WTC11 (cell line): ENCODE results near the gene NAALADL1. TPM values are rescaled to one million over a fixed set of nuclear protein-coding genes. Genes with fewer than 3 reads are reported as not detected.
A peak's percentile ranks its signal among the peaks of the same experiment; 100 is the strongest.

Source experiments
- ATAC-seq: fragments of 200-7000 bp; cut with Tn5 transposase; 2 replicates; pipeline ENCODE4 v1.10.0; 2021; ENCODE audit warnings: mild to moderate bottlenecking, moderate library complexity
- CTCF ChIA-PET: fragments of 300-600 bp; sonication (Branson Sonifier 250); formaldehyde crosslinking; loops from one replicate; lab custom pipeline; 2021; ENCODE audit warnings: antibody characterized with exemption; lab: Charles Lee
- POLR2A ChIA-PET: fragments of 350-600 bp; sonication (Branson Sonifier 250); formaldehyde crosslinking; loops from one replicate; lab custom pipeline; 2021; ENCODE audit warnings: antibody characterized with exemption; lab: Charles Lee
- DNase-seq: peaks from one replicate; pipeline ENCODE4 v3.0.0; 2021; ENCODE audit warnings: low spot score
- H3K27ac Mint-ChIP-seq: 2 replicates; pipeline ENCODE4 v1.8.0; 2021; ENCODE audit warnings: mixed read lengths
- H3K27me3 Mint-ChIP-seq: 2 replicates; pipeline ENCODE4 v1.8.0; 2021; ENCODE audit warnings: low read depth, mild to moderate bottlenecking, moderate library complexity, mixed read lengths
- H3K36me3 Mint-ChIP-seq: 2 replicates; pipeline ENCODE4 v1.8.0; 2021; ENCODE audit warnings: mixed read lengths
- H3K4me1 Mint-ChIP-seq: 2 replicates; pipeline ENCODE4 v1.8.0; 2022; ENCODE audit warnings: mixed read lengths
- H3K4me3 Mint-ChIP-seq: 2 replicates; pipeline ENCODE4 v1.8.0; 2021; ENCODE audit warnings: mild to moderate bottlenecking, moderate library complexity, mixed read lengths
- H3K9me3 Mint-ChIP-seq: 2 replicates; pipeline ENCODE4 v1.8.0; 2021; ENCODE audit warnings: mixed read lengths
- ATF2 ChIP-seq: sonication (generic); formaldehyde crosslinking; IDR thresholded peaks from 2 replicates; pipeline ENCODE4 v1.8.1; 2022; ENCODE audit warnings: low read depth, missing genetic modification reagents, borderline replicate concordance
- CBFB ChIP-seq: sonication (generic); formaldehyde crosslinking; IDR thresholded peaks from 2 replicates; pipeline ENCODE4 v1.8.1; 2022; ENCODE audit warnings: mild to moderate bottlenecking, low read depth, missing genetic modification reagents
- CREB1 ChIP-seq: sonication (generic); formaldehyde crosslinking; IDR thresholded peaks from 2 replicates; pipeline ENCODE4 v1.8.0; 2023; ENCODE audit warnings: mild to moderate bottlenecking, missing genetic modification reagents
- ELF4 ChIP-seq: sonication (generic); formaldehyde crosslinking; IDR thresholded peaks from 2 replicates; pipeline ENCODE4 v1.8.1; 2022; ENCODE audit warnings: low read depth, mild to moderate bottlenecking, moderate library complexity, missing genetic modification reagents
- FOXK1 ChIP-seq: sonication (generic); formaldehyde crosslinking; IDR thresholded peaks from 2 replicates; pipeline ENCODE4 v1.8.0; 2022; ENCODE audit warnings: mild to moderate bottlenecking, moderate library complexity, missing genetic modification reagents
- HMGA2 ChIP-seq: fragments of 250-450 bp; sonication (Bioruptor Pico); IDR thresholded peaks from 2 replicates; pipeline ENCODE4 v1.4.0; 2021; ENCODE audit warnings: mild to moderate bottlenecking, moderate library complexity
- JAZF1 ChIP-seq: fragments of 250-450 bp; sonication (Bioruptor Pico); IDR thresholded peaks from 2 replicates; pipeline ENCODE4 v1.9.0; 2021; ENCODE audit warnings: moderate library complexity, mild to moderate bottlenecking, inconsistent platforms
- JUN ChIP-seq: sonication (generic); formaldehyde crosslinking; IDR thresholded peaks from 2 replicates; pipeline ENCODE4 v1.8.0; 2023; ENCODE audit warnings: mild to moderate bottlenecking, missing genetic modification reagents
- NR3C1 ChIP-seq: sonication (generic); formaldehyde crosslinking; conservative IDR thresholded peaks from 2 replicates; pipeline ENCODE4 v1.8.1; 2023; ENCODE audit warnings: low read depth, mild to moderate bottlenecking, missing genetic modification reagents
- RORB ChIP-seq: fragments of 250-450 bp; sonication (Bioruptor Pico); IDR thresholded peaks from 2 replicates; pipeline ENCODE4 v1.9.0; 2021; ENCODE audit warnings: mild to moderate bottlenecking
- SMAD4 ChIP-seq: sonication (generic); formaldehyde crosslinking; IDR thresholded peaks from 2 replicates; pipeline ENCODE4 v1.8.0; 2022; ENCODE audit warnings: mild to moderate bottlenecking, missing genetic modification reagents
- TEAD1 ChIP-seq: sonication (generic); formaldehyde crosslinking; IDR thresholded peaks from 2 replicates; pipeline ENCODE4 v1.8.0; 2022; ENCODE audit warnings: mild to moderate bottlenecking, missing genetic modification reagents
- USF2 ChIP-seq: sonication (generic); formaldehyde crosslinking; IDR thresholded peaks from 2 replicates; pipeline ENCODE4 v1.8.1; 2023; ENCODE audit warnings: mild to moderate bottlenecking, missing genetic modification reagents, moderate library complexity
- ZNF121 ChIP-seq: sonication (generic); formaldehyde crosslinking; IDR thresholded peaks from 2 replicates; pipeline ENCODE4 v1.8.0; 2023; ENCODE audit warnings: missing genetic modification reagents
- ZNF219 ChIP-seq: sonication (generic); formaldehyde crosslinking; IDR thresholded peaks from 2 replicates; pipeline ENCODE4 v1.8.0; 2023; ENCODE audit warnings: missing genetic modification reagents, mild to moderate bottlenecking, borderline replicate concordance
- ZNF232 ChIP-seq: sonication (generic); formaldehyde crosslinking; IDR thresholded peaks from 2 replicates; pipeline ENCODE4 v1.8.0; 2022; ENCODE audit warnings: mild to moderate bottlenecking, missing genetic modification reagents
- ZNF263 ChIP-seq: sonication (generic); formaldehyde crosslinking; IDR thresholded peaks from 2 replicates; pipeline ENCODE4 v1.8.1; 2022; ENCODE audit warnings: low read depth, mild to moderate bottlenecking, moderate library complexity, missing genetic modification reagents
- ZNF396 ChIP-seq: fragments of 250-450 bp; sonication (Bioruptor Pico); IDR thresholded peaks from 2 replicates; pipeline ENCODE4 v1.8.0; 2021; ENCODE audit warnings: mild to moderate bottlenecking, moderate library complexity, borderline replicate concordance
- ZNF671 ChIP-seq: fragments of 250-450 bp; sonication (Bioruptor Pico); IDR thresholded peaks from 2 replicates; pipeline ENCODE4 v1.8.0; 2021; ENCODE audit warnings: mild to moderate bottlenecking
- total RNA-seq: library from RNA; stranded (reverse); gene quantifications from 3 replicates; pipeline ENCODE4 v1.2.3, GENCODE V29; 2021
- TF ChIP-seq, protein P1 (sequence below): sonication (generic); formaldehyde crosslinking; IDR thresholded peaks from 2 replicates; pipeline ENCODE4 v1.8.0; 2022; ENCODE audit warnings: mild to moderate bottlenecking, missing genetic modification reagents
- TF ChIP-seq, protein P2 (sequence below): sonication (generic); formaldehyde crosslinking; IDR thresholded peaks from 2 replicates; pipeline ENCODE4 v1.8.0; 2023; ENCODE audit warnings: mild to moderate bottlenecking, missing genetic modification reagents
- TF ChIP-seq, protein P3 (sequence below): fragments of 200-600 bp; IDR thresholded peaks from 2 replicates; pipeline ENCODE4 v1.8.0; 2022; ENCODE audit warnings: antibody characterized with exemption
- TF ChIP-seq, protein P4 (sequence below): fragments of 250-450 bp; sonication (Bioruptor Pico); IDR thresholded peaks from 2 replicates; pipeline ENCODE4 v1.8.0; 2021; ENCODE audit warnings: mild to moderate bottlenecking

NAALADL1 gene
- total RNA-seq, 1 experiment from 2014 or later, result 4.5 TPM

DNA sequence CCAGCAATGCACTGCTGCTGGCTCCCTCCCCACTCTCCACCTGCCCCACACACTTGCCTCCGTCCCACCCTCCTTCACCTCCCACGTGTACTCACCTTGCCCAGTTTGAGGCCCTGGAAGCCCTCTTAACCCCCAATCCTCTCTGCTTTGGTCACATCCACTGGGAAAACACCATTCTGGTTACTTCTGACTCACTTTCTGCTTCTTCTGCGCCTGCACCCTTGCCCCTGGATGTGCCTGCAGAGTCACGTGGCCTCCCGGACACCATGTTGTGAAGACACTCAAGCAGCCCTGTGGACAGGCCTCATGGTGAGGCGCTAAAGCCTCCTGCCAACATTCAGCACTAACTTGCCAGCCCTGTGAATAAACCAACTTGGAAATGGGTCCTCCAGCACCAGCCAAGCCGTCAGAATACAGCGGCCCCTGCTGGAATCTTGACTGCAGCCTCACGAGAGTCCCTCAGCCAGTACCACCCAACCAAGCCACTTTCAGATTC is 2.6 kb upstream of the NAALADL1 start:
- Mint-ChIP-seq H3K27ac (peak overlapping the region; percentile 91), H3K4me3 (no peak overlapping the region), H3K9me3 (no peaks in the 10 kb centered on the region), H3K27me3 (no peaks in the 10 kb centered on the region; the same call in 1 of the 2 replicates), H3K4me1 (peaks cover 4% of the 10 kb centered on the region), H3K36me3 (no peaks in the 10 kb centered on the region)
- POLR2A ChIA-PET, result no interaction called here
- TF ChIP-seq CREB1 (CRISPR knock-in tag) (no peak), ATF2 (CRISPR knock-in tag) (no peak), CBFB (CRISPR knock-in tag) (no peak), USF2 (CRISPR knock-in tag) (peak; percentile 38; the same call in 1 of the 2 replicates), ZNF232 (no peak)
- TF ChIP-seq, protein P1, sequence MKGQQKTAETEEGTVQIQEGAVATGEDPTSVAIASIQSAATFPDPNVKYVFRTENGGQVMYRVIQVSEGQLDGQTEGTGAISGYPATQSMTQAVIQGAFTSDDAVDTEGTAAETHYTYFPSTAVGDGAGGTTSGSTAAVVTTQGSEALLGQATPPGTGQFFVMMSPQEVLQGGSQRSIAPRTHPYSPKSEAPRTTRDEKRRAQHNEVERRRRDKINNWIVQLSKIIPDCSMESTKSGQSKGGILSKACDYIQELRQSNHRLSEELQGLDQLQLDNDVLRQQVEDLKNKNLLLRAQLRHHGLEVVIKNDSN (CRISPR knock-in tag), result peak; percentile 24; the same call in 1 of the 2 replicates
- CTCF ChIA-PET, result no interaction called here
- DNase-seq (peak; percentile 62), ATAC-seq (peak; percentile 87)

DNA sequence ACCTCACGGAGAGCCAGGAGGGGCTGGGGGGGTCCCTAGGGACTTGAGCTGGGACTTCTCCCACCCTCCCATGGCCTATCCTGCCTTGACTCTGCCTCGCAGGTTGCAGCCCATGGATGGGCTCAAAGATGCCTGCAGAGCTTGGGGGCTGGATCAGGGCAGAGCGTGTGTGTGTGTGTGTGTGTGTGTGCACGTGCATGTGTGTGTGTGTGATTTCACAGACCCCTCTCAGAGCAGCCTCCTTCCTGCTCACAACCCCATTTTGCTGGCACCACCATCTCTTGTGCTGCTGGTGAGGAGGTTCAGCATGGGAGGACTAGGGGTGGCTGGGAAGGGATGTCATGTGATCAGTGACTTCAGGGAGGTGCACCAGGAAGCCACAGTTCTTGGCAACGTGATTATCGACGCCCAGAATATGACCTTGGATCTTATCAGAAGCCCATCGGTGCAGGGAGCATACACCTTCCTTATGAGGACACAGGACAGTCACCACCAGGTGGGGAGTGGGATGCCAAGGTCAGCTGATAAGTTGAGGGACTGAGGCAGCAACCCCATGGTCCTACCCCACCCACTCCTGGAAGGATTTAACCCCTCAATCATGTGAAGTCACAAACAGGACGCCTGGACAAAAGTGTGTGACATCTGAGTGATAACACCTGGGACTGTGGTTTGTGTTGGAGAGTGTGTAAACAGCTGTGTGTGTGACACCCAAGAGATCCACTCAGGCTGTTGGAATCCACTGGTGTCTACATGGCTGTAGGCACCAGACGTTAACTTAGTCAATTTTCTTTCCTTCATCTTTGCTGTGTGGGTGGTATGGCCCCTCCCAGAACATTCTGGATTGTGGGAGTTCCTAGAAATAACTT is 1.8 kb upstream of the NAALADL1 start:
- H3K9me3 Mint-ChIP-seq, result no peaks in the 10 kb centered on the region
- CTCF ChIA-PET, result no interaction called here
- ATAC-seq (no peak), DNase-seq (no peak)
- peaks cover 2% of the 10 kb centered on the region for H3K4me1 Mint-ChIP-seq
- H3K27ac Mint-ChIP-seq, result no peak overlapping the region
- H3K36me3 Mint-ChIP-seq, result no peaks in the 10 kb centered on the region
- H3K4me3 Mint-ChIP-seq, result no peak overlapping the region
- H3K27me3 Mint-ChIP-seq, result no peaks in the 10 kb centered on the region; the same call in 1 of the 2 replicates
- no peak for TF ChIP-seq TEAD1
- no peak for TF ChIP-seq CREB1 (CRISPR knock-in tag)
- TF ChIP-seq, protein P2, sequence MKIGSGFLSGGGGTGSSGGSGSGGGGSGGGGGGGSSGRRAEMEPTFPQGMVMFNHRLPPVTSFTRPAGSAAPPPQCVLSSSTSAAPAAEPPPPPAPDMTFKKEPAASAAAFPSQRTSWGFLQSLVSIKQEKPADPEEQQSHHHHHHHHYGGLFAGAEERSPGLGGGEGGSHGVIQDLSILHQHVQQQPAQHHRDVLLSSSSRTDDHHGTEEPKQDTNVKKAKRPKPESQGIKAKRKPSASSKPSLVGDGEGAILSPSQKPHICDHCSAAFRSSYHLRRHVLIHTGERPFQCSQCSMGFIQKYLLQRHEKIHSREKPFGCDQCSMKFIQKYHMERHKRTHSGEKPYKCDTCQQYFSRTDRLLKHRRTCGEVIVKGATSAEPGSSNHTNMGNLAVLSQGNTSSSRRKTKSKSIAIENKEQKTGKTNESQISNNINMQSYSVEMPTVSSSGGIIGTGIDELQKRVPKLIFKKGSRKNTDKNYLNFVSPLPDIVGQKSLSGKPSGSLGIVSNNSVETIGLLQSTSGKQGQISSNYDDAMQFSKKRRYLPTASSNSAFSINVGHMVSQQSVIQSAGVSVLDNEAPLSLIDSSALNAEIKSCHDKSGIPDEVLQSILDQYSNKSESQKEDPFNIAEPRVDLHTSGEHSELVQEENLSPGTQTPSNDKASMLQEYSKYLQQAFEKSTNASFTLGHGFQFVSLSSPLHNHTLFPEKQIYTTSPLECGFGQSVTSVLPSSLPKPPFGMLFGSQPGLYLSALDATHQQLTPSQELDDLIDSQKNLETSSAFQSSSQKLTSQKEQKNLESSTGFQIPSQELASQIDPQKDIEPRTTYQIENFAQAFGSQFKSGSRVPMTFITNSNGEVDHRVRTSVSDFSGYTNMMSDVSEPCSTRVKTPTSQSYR (CRISPR knock-in tag), result no peak
- no peak for TF ChIP-seq ZNF121 (CRISPR knock-in tag)
- TF ChIP-seq RORB (CRISPR knock-in tag), result no peak
- TF ChIP-seq ELF4 (CRISPR knock-in tag), result no peak
- TF ChIP-seq FOXK1 (CRISPR knock-in tag), result no peak
- TF ChIP-seq ZNF671 (CRISPR knock-in tag), result no peak
- no peak for TF ChIP-seq JAZF1 (CRISPR knock-in tag)
- no peak for TF ChIP-seq ZNF232
- no peak for TF ChIP-seq ZNF263 (CRISPR knock-in tag)
- POLR2A ChIA-PET, result no interaction called here

- CTCF ChIA-PET, result interaction anchor here (1.2 kb wide), 1 partner anchor 45 kb away, joined by 5 read pairs; the partner anchor contains the start of gene ARL2
- ATAC-seq, result no peak
- TF ChIP-seq, protein P3, sequence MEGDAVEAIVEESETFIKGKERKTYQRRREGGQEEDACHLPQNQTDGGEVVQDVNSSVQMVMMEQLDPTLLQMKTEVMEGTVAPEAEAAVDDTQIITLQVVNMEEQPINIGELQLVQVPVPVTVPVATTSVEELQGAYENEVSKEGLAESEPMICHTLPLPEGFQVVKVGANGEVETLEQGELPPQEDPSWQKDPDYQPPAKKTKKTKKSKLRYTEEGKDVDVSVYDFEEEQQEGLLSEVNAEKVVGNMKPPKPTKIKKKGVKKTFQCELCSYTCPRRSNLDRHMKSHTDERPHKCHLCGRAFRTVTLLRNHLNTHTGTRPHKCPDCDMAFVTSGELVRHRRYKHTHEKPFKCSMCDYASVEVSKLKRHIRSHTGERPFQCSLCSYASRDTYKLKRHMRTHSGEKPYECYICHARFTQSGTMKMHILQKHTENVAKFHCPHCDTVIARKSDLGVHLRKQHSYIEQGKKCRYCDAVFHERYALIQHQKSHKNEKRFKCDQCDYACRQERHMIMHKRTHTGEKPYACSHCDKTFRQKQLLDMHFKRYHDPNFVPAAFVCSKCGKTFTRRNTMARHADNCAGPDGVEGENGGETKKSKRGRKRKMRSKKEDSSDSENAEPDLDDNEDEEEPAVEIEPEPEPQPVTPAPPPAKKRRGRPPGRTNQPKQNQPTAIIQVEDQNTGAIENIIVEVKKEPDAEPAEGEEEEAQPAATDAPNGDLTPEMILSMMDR, result no peak
- TF ChIP-seq JUN (CRISPR knock-in tag) (no peak), ZNF219 (CRISPR knock-in tag) (no peak), NR3C1 (CRISPR knock-in tag) (no peak), HMGA2 (CRISPR knock-in tag) (no peak), SMAD4 (CRISPR knock-in tag) (no peak), CBFB (CRISPR knock-in tag) (no peak), ZNF396 (CRISPR knock-in tag) (no peak)
- TF ChIP-seq, protein P4, sequence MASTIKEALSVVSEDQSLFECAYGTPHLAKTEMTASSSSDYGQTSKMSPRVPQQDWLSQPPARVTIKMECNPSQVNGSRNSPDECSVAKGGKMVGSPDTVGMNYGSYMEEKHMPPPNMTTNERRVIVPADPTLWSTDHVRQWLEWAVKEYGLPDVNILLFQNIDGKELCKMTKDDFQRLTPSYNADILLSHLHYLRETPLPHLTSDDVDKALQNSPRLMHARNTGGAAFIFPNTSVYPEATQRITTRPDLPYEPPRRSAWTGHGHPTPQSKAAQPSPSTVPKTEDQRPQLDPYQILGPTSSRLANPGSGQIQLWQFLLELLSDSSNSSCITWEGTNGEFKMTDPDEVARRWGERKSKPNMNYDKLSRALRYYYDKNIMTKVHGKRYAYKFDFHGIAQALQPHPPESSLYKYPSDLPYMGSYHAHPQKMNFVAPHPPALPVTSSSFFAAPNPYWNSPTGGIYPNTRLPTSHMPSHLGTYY (CRISPR knock-in tag), result no peak
Measured at GRCh38 chr11:65059523-65059922, 1.2 kb upstream of the NAALADL1 start.

More at GRCh38 chr11:65059523-65059922, 1.2 kb upstream of the NAALADL1 start:
- POLR2A ChIA-PET, result interaction anchor here (0.7 kb wide), 1 partner anchor 15 kb away, joined by 3 read pairs; no protein-coding TSS in a partner anchor
- H3K4me1 Mint-ChIP-seq, result peaks cover 2% of the 10 kb centered on the region
- no peak overlapping the region for H3K4me3 Mint-ChIP-seq
- H3K9me3 Mint-ChIP-seq, result no peaks in the 10 kb centered on the region
- no peaks in the 10 kb centered on the region; the same call in 1 of the 2 replicates for H3K27me3 Mint-ChIP-seq
- H3K27ac Mint-ChIP-seq, result no peak overlapping the region
- DNase-seq, result no peak
- no peaks in the 10 kb centered on the region for H3K36me3 Mint-ChIP-seq
